ENCODE results near the gene ATF6. TPM values are rescaled to one million over a fixed set of nuclear protein-coding genes. Genes with fewer than 3 reads are reported as not detected.
"Not testable (repeated sequence)": the region's sequence is repeated elsewhere in the genome, so short reads cannot be mapped to it uniquely, and the experiment has no call there.

The ATF6 gene
- total RNA-seq, 3 donors from 2014 or later, result 20.0 to 26.2 (median 24.8) TPM

DNA sequence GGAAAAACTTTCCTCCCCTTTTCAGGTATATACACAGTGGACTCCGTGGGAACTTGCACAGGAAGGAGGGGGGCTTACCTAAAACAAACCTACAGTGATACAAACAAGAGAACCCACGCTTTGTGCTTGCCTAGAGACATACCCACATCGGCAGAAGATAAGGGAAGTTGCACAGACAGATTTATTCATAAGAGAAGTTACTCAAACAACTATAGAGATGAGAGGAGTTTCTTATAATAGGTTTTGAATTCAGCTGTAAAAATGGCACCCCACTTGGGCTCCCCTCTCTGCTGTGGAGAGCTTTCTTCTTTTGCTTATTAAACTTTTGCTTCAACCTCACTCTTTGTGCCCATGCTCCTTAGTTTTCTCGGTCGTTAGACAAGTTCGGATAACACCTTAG, 18.3 kb upstream of the ATF6 start:
- Mint-ChIP-seq H3K4me3 (no peak overlapping the region), H3K27me3 (ENCODE audit: low read depth) (peaks cover 3% of the 10 kb centered on the region), H3K36me3 (ENCODE audit: insufficient read depth) (peaks cover 3% of the 10 kb centered on the region), H3K4me1 (ENCODE audit: low read depth) (peaks cover 44% of the 10 kb centered on the region), H3K9me3 (no peaks in the 10 kb centered on the region)
- DNase-seq (no peak), ATAC-seq (no peak)

- Mint-ChIP-seq H3K27me3 (ENCODE audit: low read depth) (peaks cover 3% of the 10 kb centered on the region), H3K9me3 (peaks cover 3% of the 10 kb centered on the region), H3K4me3 (peak within 1 kb of the TSS; percentile 99), H3K4me1 (ENCODE audit: low read depth) (peaks cover 36% of the 10 kb centered on the region), H3K36me3 (ENCODE audit: insufficient read depth) (peaks cover 17% of the 10 kb centered on the region)
- ATAC-seq (peak; percentile 96), DNase-seq (peak; percentile 78)
Measured at GRCh38 chr1:161749509-161750407, 16.4 kb upstream of the ATF6 start, which contains the start of gene DUSP12. Gene DUSP12 (plus strand): TSS chr1:161749786. CDS start chr1:161749802, 16 bp downstream.

DNA sequence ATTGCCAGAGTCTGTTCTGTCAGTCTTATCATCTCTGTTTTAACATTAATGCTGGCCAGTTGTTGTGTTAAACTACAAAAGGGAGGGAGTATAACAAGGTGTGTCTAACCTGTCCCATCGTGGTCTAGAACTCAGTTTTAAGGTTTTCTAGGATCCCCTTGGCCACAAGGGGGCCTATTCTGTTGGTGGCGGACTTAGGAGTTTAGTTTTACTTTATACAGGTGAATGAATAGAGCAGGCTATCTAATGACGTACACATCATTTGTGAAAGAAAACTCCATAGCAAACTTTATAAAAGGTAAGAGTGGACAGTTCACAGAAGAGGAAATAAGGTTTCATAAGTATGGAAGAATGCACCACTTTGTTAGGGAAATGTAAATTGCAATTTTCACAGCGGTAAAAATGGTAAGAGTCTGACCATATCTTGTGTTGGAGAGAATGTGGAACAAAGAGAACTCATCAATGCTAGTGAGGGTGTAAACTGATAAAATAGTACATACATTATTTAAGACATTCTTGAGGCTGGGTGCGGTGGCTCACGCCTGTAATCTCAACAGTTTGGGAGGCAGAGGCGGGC, 2.5 kb upstream of the ATF6 start:
- H3K36me3 Mint-ChIP-seq (ENCODE audit: insufficient read depth), result peaks cover 8% of the 10 kb centered on the region
- peak; percentile 42 for DNase-seq
- H3K4me1 Mint-ChIP-seq (ENCODE audit: low read depth), result peaks cover 30% of the 10 kb centered on the region
- H3K9me3 Mint-ChIP-seq, result no peaks in the 10 kb centered on the region
- ATAC-seq, result peak in 1 of 2 donors; percentile 35
- peak overlapping the region; percentile 46 for H3K4me3 Mint-ChIP-seq
- H3K27me3 Mint-ChIP-seq (ENCODE audit: low read depth), result no peaks in the 10 kb centered on the region

- peaks cover 33% of the 10 kb centered on the region for H3K4me1 Mint-ChIP-seq (ENCODE audit: low read depth)
- peaks cover 4% of the 10 kb centered on the region for H3K36me3 Mint-ChIP-seq (ENCODE audit: insufficient read depth)
Measured at GRCh38 chr1:161768461-161768860, 2.3 kb downstream of the ATF6 start.

GRCh38 chr1:161768986-161769672, 3.0 kb downstream of the ATF6 start:
- Mint-ChIP-seq H3K4me3 (no peak overlapping the region), H3K4me1 (ENCODE audit: low read depth) (peaks cover 36% of the 10 kb centered on the region), H3K9me3 (no peaks in the 10 kb centered on the region), H3K27me3 (ENCODE audit: low read depth) (no peaks in the 10 kb centered on the region), H3K36me3 (ENCODE audit: insufficient read depth) (peaks cover 4% of the 10 kb centered on the region)
- DNase-seq (no peak), ATAC-seq (no peak)

More at GRCh38 chr1:161768461-161768860, 2.3 kb downstream of the ATF6 start:
- Mint-ChIP-seq H3K9me3 (no peaks in the 10 kb centered on the region), H3K4me3 (peak overlapping the region; percentile 99), H3K27me3 (ENCODE audit: low read depth) (no peaks in the 10 kb centered on the region)
- DNase-seq (no peak), ATAC-seq (no peak)

DNA sequence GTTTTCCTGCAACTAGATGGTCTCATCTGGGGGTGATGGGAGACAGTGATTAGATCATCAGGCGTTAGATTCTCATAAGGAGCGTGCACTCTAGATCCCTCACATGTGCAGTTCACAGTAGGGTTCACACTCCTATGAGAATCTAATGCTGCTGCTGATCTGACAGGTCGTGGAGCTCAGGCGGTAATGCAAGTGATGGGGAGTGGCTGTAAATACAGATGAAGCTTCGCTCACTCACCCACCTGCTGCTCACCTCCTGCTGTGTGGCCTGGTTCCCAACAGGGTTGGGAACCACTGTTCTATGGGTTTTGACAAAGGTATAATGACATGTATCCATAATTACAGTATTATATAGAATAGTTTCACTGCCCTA, 3.5 kb downstream of the ATF6 start:
- not testable (repeated sequence) for H3K27me3 Mint-ChIP-seq (ENCODE audit: low read depth); ATAC-seq; H3K36me3 Mint-ChIP-seq (ENCODE audit: insufficient read depth); H3K9me3 Mint-ChIP-seq; DNase-seq; H3K4me3 Mint-ChIP-seq
- peaks cover 36% of the 10 kb centered on the region for H3K4me1 Mint-ChIP-seq (ENCODE audit: low read depth)

GRCh38 chr1:161770250-161770649, 4.1 kb downstream of the ATF6 start:
- peaks cover 4% of the 10 kb centered on the region for H3K36me3 Mint-ChIP-seq (ENCODE audit: insufficient read depth)
- H3K4me3 Mint-ChIP-seq, result no peak overlapping the region
- H3K27me3 Mint-ChIP-seq (ENCODE audit: low read depth), result no peaks in the 10 kb centered on the region
- no peaks in the 10 kb centered on the region for H3K9me3 Mint-ChIP-seq
- ATAC-seq, result no peak
- no peak for DNase-seq
- peaks cover 35% of the 10 kb centered on the region for H3K4me1 Mint-ChIP-seq (ENCODE audit: low read depth)

- Mint-ChIP-seq H3K4me3 (no peak overlapping the region), H3K36me3 (ENCODE audit: insufficient read depth) (peaks cover 4% of the 10 kb centered on the region), H3K4me1 (ENCODE audit: low read depth) (peaks cover 35% of the 10 kb centered on the region), H3K9me3 (no peaks in the 10 kb centered on the region), H3K27me3 (ENCODE audit: low read depth) (no peaks in the 10 kb centered on the region)
- peak in 1 of 2 donors; percentile 7 for ATAC-seq
- no peak for DNase-seq
Measured at GRCh38 chr1:161771161-161771560, 5.0 kb downstream of the ATF6 start.

- Mint-ChIP-seq H3K4me3 (no peak overlapping the region), H3K27me3 (ENCODE audit: low read depth) (no peaks in the 10 kb centered on the region), H3K4me1 (ENCODE audit: low read depth) (peaks cover 29% of the 10 kb centered on the region), H3K36me3 (ENCODE audit: insufficient read depth) (peaks cover 4% of the 10 kb centered on the region), H3K9me3 (no peaks in the 10 kb centered on the region)
- DNase-seq (no peak), ATAC-seq (no peak)
Measured at GRCh38 chr1:161771973-161772372, 5.9 kb downstream of the ATF6 start.

- no peak overlapping the region for H3K4me3 Mint-ChIP-seq
- no peak for DNase-seq
- peaks cover 25% of the 10 kb centered on the region for H3K4me1 Mint-ChIP-seq (ENCODE audit: low read depth)
- H3K36me3 Mint-ChIP-seq (ENCODE audit: insufficient read depth), result peaks cover 4% of the 10 kb centered on the region
- peak; percentile 38 to 55 for ATAC-seq
- H3K9me3 Mint-ChIP-seq, result no peaks in the 10 kb centered on the region
- no peaks in the 10 kb centered on the region for H3K27me3 Mint-ChIP-seq (ENCODE audit: low read depth)
Measured at GRCh38 chr1:161772397-161772796, 6.3 kb downstream of the ATF6 start.

DNA sequence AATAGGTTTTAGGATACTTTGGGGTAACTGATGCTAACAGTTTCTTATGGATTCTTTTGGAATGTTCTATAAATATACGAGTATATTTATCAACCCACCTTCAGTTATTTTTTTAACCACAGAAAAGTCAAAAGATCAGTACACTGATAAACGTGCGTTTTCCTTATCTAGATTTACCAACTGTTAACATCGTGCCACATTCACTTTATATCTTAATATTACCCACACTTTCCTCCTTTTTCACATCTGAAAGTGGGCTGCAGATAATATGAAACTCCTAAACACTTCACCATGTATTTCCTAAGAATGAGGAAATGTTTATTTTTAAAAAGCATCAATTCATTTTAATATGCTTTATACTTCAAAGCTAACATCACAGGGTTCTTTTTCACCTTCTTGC, 7.7 kb downstream of the ATF6 start:
- no peaks in the 10 kb centered on the region for H3K9me3 Mint-ChIP-seq
- ATAC-seq (no peak), DNase-seq (no peak)
- H3K36me3 Mint-ChIP-seq (ENCODE audit: insufficient read depth), result peaks cover 1% of the 10 kb centered on the region
- peaks cover 17% of the 10 kb centered on the region for H3K4me1 Mint-ChIP-seq (ENCODE audit: low read depth)
- H3K4me3 Mint-ChIP-seq, result no peak overlapping the region
- H3K27me3 Mint-ChIP-seq (ENCODE audit: low read depth), result no peaks in the 10 kb centered on the region

DNA sequence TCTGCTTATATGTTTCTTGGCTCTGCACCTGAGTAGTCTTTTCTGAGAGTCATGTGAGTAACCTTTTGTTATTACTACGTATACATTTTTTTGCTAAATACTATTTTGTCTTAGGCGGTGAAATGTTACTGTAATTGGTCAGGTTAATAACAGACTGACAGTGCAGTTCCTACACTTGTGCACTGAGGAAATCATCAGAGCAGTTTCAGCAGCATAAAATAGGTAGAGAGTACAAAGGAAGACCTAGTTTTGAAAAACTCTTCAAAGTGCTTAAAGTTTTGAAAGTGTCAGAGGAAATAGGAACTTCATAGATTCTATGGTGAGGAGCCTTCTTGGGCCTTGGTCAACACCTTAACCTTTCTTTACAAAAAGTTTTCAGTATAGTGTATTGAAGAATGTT, 11.1 kb downstream of the ATF6 start:
- Mint-ChIP-seq H3K4me3 (no peak overlapping the region), H3K27me3 (ENCODE audit: low read depth) (no peaks in the 10 kb centered on the region), H3K9me3 (no peaks in the 10 kb centered on the region), H3K4me1 (ENCODE audit: low read depth) (peaks cover 14% of the 10 kb centered on the region), H3K36me3 (ENCODE audit: insufficient read depth) (peaks cover 9% of the 10 kb centered on the region)
- no peak for DNase-seq
- ATAC-seq, result no peak

- Mint-ChIP-seq H3K9me3 (no peaks in the 10 kb centered on the region), H3K27me3 (ENCODE audit: low read depth) (no peaks in the 10 kb centered on the region), H3K4me3 (no peak overlapping the region), H3K4me1 (ENCODE audit: low read depth) (peaks cover 10% of the 10 kb centered on the region), H3K36me3 (ENCODE audit: insufficient read depth) (peaks cover 17% of the 10 kb centered on the region)
- DNase-seq (no peak), ATAC-seq (no peak)
Measured at GRCh38 chr1:161778522-161778921, 12.4 kb downstream of the ATF6 start.

- peaks cover 22% of the 10 kb centered on the region for H3K36me3 Mint-ChIP-seq (ENCODE audit: insufficient read depth)
- no peaks in the 10 kb centered on the region for H3K27me3 Mint-ChIP-seq (ENCODE audit: low read depth)
- H3K4me3 Mint-ChIP-seq, result no peak overlapping the region
- DNase-seq (no peak), ATAC-seq (no peak)
- H3K4me1 Mint-ChIP-seq (ENCODE audit: low read depth), result peaks cover 4% of the 10 kb centered on the region
- H3K9me3 Mint-ChIP-seq, result no peaks in the 10 kb centered on the region
Measured at GRCh38 chr1:161779393-161779792, 13.3 kb downstream of the ATF6 start.

Measured in activated T-cell treated with anti-CD3 and anti-CD28 coated beads, Interleukin-2, amount 50 U/mL, for 4 hours (primary cell).